Kasumi-1 (cell line): ENCODE results near the gene ZNF526.
A peak's percentile ranks its signal among the peaks of the same experiment; 100 is the strongest.
"Not testable (repeated sequence)": the region's sequence is repeated elsewhere in the genome, so short reads cannot be mapped to it uniquely, and the experiment has no call there.

ENCODE experiments used
- DNase-seq, 2 experiments: peaks; one replicate each; lab custom pipeline; 2025; lab: John Stamatoyannopoulos, UW

The ZNF526 gene

GRCh38 chr19:42247640-42248199, 27.6 kb downstream of the ZNF526 start:
- DNase-seq: no peak

GRCh38 chr19:42248270-42249148, 28.4 kb downstream of the ZNF526 start:
- DNase-seq: no peak

- DNase-seq: no peak
These were observed 29.1 kb downstream of the ZNF526 start for GRCh38 chr19:42249149-42249750.

- DNase-seq: no peak
These were observed 29.7 kb downstream of the ZNF526 start for GRCh38 chr19:42249769-42250168.

- DNase-seq: no peak
These were observed 30.1 kb downstream of the ZNF526 start for GRCh38 chr19:42250183-42250665.

GRCh38 chr19:42250666-42251531, 30.8 kb downstream of the ZNF526 start:
- DNase-seq: peak in 1 of 2 experiments; percentile 16

GRCh38 chr19:42251572-42252358, 31.7 kb downstream of the ZNF526 start:
- no peak for DNase-seq

GRCh38 chr19:42252365-42253244, 32.5 kb downstream of the ZNF526 start:
- DNase-seq: peak; percentile 62 to 66

- peak; percentile 48 to 50 for DNase-seq
These were observed 33.4 kb downstream of the ZNF526 start for GRCh38 chr19:42253245-42254088.

GRCh38 chr19:42254089-42254849, 34.2 kb downstream of the ZNF526 start:
- DNase-seq: peak; percentile 60 to 78

GRCh38 chr19:42254850-42255765, 35.0 kb downstream of the ZNF526 start, which contains the start of gene ERF:
Gene ERF, minus strand, starts transcription at chr19:42255128. Its CDS starts 129 bp downstream, at chr19:42254999.
- DNase-seq: peak; percentile 73 to 75

- DNase-seq: peak in 1 of 2 experiments; percentile 23
These were observed 35.9 kb downstream of the ZNF526 start for GRCh38 chr19:42255766-42256745.

GRCh38 chr19:42257842-42258241, 37.7 kb downstream of the ZNF526 start:
- DNase-seq: not testable (repeated sequence)

GRCh38 chr19:42261763-42262162, 41.7 kb downstream of the ZNF526 start:
- no peak for DNase-seq

- DNase-seq: not testable (repeated sequence)
These were observed 46.0 kb downstream of the ZNF526 start for GRCh38 chr19:42266105-42266504.
